ENCODE data around the gene HIP1R.

Gene HIP1R

GRCh38 chr12:122835750-122836026, 431 bp downstream of the HIP1R start (continued):
- TF ChIP-seq HIC1 (tag by site-specific recombination; IDR thresholded peaks at IDR 0.05), result no peak

- ChIA-PET POLR2A (interaction anchor here (0.5 to 1.5 kb wide), 4 partner anchors 10 to 27 kb away, joined by 3 to 4 read pairs (median 4); no protein-coding TSS in a partner anchor), CTCF (interaction anchor here (0.6 to 1.6 kb wide), 4 partner anchors 25 to 401 kb away, joined by 3 to 5 read pairs (median 4); no protein-coding TSS in a partner anchor)
- Histone ChIP-seq H3K9me3 (ENCODE audit: control insufficient read depth, insufficient read depth, low read depth, low read length) (no peaks in the 10 kb centered on the region), H3K27ac (ENCODE audit: extremely low read depth, low read depth, low read length) (no peak overlapping the region; the same call in 1 of the 2 replicates), H3K36me3 (ENCODE audit: control insufficient read depth in 2 of 2, insufficient read depth in 1 of 2, low read length in 2 of 2) (peaks cover 0 to 7% of the 10 kb centered on the region in 2 experiments; a peak in 1 of 3 replicates), H3K4me3 (ENCODE audit: low read depth, low read length) (peak overlapping the region; percentile 69), H3K4me1 (ENCODE audit: control insufficient read depth, insufficient read depth, low read length) (peaks cover 9% of the 10 kb centered on the region)
- no peak for TF ChIP-seq REPIN1 (tag by site-specific recombination; IDR thresholded peaks at IDR 0.05; ENCODE audit: low read depth)
- TF ChIP-seq ZBTB1 (tag by site-specific recombination; IDR thresholded peaks at IDR 0.05), result no peak
- TF ChIP-seq ZFHX2 (tag by site-specific recombination; conservative IDR thresholded peaks at IDR 0.05), result peak; percentile 94
- no peak for TF ChIP-seq MZF1 (tag by site-specific recombination; IDR thresholded peaks at IDR 0.05; ENCODE audit: borderline replicate concordance)
- peak; percentile 63 for TF ChIP-seq KLF1 (tag by site-specific recombination; IDR thresholded peaks at IDR 0.05)
- no peak for TF ChIP-seq ZSCAN5A (tag by site-specific recombination; IDR thresholded peaks at IDR 0.05)
- TF ChIP-seq ZNF837 (tag by site-specific recombination; IDR thresholded peaks at IDR 0.05), result no peak
- TF ChIP-seq OVOL3 (tag by site-specific recombination; IDR thresholded peaks at IDR 0.05), result no peak
- no peak for TF ChIP-seq HOXC10 (CRISPR knock-in tag; IDR thresholded peaks at IDR 0.05)
- 0 out of 2 replicates have a peak, but pooled peaks have one; percentile 16 for TF ChIP-seq SP3 (tag by site-specific recombination; IDR thresholded peaks at IDR 0.05)
- TF ChIP-seq ZNF629 (tag by site-specific recombination; IDR thresholded peaks at IDR 0.05), result 0 out of 2 replicates have a peak, but pooled peaks have one; percentile 25
- no peak for TF ChIP-seq ZNF791 (tag by site-specific recombination; IDR thresholded peaks at IDR 0.05)
- peak; percentile 89 for TF ChIP-seq ZBTB8A (tag by site-specific recombination; IDR thresholded peaks at IDR 0.05)
- no peak for TF ChIP-seq ZSCAN4 (tag by site-specific recombination; IDR thresholded peaks at IDR 0.05)
- no peak for TF ChIP-seq BCL11B (tag by site-specific recombination; IDR thresholded peaks at IDR 0.05; ENCODE audit: low read depth)
- no peak for TF ChIP-seq ZNF830 (tag by site-specific recombination; IDR thresholded peaks at IDR 0.05; ENCODE audit: low read depth)
- TF ChIP-seq ZNF148 (tag by site-specific recombination; IDR thresholded peaks at IDR 0.05; ENCODE audit: borderline replicate concordance), result no peak
- peak; percentile 82 for TF ChIP-seq KLF10 (tag by site-specific recombination; IDR thresholded peaks at IDR 0.05)
- peak; percentile 33 for TF ChIP-seq PRDM10 (tag by site-specific recombination; IDR thresholded peaks at IDR 0.05)
- no peak for TF ChIP-seq ZNF701 (tag by site-specific recombination; IDR thresholded peaks at IDR 0.05)
- peak; percentile 80 for TF ChIP-seq SP7 (tag by site-specific recombination; IDR thresholded peaks at IDR 0.05)
- TF ChIP-seq ZBTB26 (tag by site-specific recombination; optimal IDR thresholded peaks at IDR 0.05), result peak; percentile 58
These were observed 1.0 kb downstream of the HIP1R start for GRCh38 chr12:122836027-122836921.

All from HEK293 (cell line).